HEK293T (cell line): ENCODE results near the gene NRG3.

ENCODE experiments used
- BHLHE40 ChIP-seq: fragments of 450-650 bp; IDR thresholded peaks from 2 replicates; pipeline ENCODE4 v1.6.1; 2016; ENCODE audit warnings: mild to moderate bottlenecking, moderate library complexity, borderline replicate concordance
- FOXA1 ChIP-seq: fragments of 450-650 bp; IDR thresholded peaks from 2 replicates; pipeline ENCODE4 v1.6.1; 2016; ENCODE audit warnings: mild to moderate bottlenecking
- L3MBTL2 ChIP-seq: fragments of 450-650 bp; conservative IDR thresholded peaks from 2 replicates; pipeline ENCODE4 v1.6.1; 2016; ENCODE audit warnings: mild to moderate bottlenecking
- LEF1 ChIP-seq: fragments of 450-650 bp; IDR thresholded peaks from 2 replicates; pipeline ENCODE4 v1.6.1; 2017; ENCODE audit warnings: mild to moderate bottlenecking, borderline replicate concordance
- NFRKB ChIP-seq: fragments of 450-650 bp; IDR thresholded peaks from 2 replicates; pipeline ENCODE4 v1.6.1; 2016; ENCODE audit warnings: mild to moderate bottlenecking, moderate library complexity
- SP1 ChIP-seq: fragments of 450-650 bp; IDR thresholded peaks from 2 replicates; pipeline ENCODE4 v1.6.1; 2017
- ZNF384 ChIP-seq: fragments of 450-650 bp; IDR thresholded peaks from 2 replicates; pipeline ENCODE4 v1.6.1; 2016
- TF ChIP-seq, protein P1 (sequence below): fragments of 450-650 bp; IDR thresholded peaks from 2 replicates; pipeline ENCODE4 v1.6.1; 2016

DNA sequence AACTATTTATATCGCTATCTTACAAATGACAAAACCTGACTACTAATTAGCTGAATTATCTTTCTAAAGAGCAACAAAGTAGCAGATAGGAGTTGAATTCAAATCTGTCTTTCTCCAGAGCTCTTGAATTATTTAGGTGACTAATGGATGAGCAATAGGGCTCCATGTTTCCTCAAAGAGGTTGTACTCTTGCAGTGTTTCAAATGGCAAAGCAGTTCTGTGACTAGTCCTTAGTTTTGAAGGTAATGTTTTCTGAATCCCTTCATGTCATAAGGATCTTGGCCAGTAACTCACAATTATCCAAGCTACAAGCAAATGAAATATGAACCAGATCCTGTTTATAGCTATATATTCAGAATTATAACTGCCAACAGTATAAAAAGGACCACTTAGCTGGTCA, 999.7 kb downstream of the NRG3 start:
- TF ChIP-seq BHLHE40, result no peak
- TF ChIP-seq NFRKB, result no peak
- TF ChIP-seq, protein P1, sequence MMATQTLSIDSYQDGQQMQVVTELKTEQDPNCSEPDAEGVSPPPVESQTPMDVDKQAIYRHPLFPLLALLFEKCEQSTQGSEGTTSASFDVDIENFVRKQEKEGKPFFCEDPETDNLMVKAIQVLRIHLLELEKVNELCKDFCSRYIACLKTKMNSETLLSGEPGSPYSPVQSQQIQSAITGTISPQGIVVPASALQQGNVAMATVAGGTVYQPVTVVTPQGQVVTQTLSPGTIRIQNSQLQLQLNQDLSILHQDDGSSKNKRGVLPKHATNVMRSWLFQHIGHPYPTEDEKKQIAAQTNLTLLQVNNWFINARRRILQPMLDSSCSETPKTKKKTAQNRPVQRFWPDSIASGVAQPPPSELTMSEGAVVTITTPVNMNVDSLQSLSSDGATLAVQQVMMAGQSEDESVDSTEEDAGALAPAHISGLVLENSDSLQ, result no peak
- TF ChIP-seq ZNF384, result no peak
- no peak for TF ChIP-seq L3MBTL2
- no peak for TF ChIP-seq LEF1
- TF ChIP-seq FOXA1, result no peak
- TF ChIP-seq SP1, result no peak
